SKM-1 treated with dmso at 0.1 percent for 144 hours (cell line): ENCODE measurements around the gene H2AZ2.
A peak's percentile ranks its signal among the peaks of the same experiment; 100 is the strongest.
"Not testable (repeated sequence)": the region's sequence is repeated elsewhere in the genome, so short reads cannot be mapped to it uniquely, and the experiment has no call there.

Experiments used
- DNase-seq: peaks from one replicate; lab custom pipeline; 2025; ENCODE audit not compliant: unreplicated experiment; lab: John Stamatoyannopoulos, UW

H2AZ2 gene

DNA sequence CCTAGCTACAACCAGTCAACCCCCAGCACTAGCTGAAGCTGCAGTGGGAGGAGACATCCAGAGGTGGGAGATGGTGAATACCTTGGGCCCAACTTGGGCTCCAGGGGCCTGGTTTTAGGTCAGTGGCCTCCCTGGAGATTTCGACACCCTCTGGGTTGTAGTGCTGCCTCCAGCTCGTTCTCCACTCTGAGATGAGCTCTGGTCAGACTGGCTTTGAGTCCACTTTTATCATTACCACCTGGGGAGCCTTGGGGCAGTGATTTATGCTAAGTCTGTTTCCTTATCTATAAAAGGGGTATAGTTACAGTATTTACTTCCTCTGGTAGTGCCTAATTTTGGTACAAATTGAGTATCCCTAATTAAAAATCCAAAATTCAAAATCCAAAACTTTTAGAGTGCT is 28.6 kb downstream of the H2AZ2 start:
- DNase-seq: no peak

GRCh38 chr7:44814919-44815318 is 33.0 kb downstream of the H2AZ2 start:
- no peak for DNase-seq

DNA sequence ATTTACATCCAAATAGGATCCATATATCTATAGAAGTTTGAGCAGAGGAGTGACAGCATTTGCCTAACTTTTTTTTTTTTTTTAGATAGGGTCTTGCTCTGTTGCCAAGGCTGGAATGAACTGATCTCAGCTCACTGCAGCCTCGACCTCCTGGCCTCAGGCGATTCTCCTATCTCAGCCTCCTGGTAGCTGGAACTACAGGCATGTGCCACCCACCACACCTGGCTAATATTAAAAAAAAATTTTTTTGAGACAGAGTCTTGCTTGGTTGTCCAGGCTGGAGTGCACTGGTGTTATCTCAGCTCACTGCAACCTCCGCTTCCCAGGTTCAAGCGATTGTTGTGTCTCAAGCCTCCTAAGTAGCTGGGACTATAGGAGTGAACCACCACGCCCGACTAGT is 36.3 kb downstream of the H2AZ2 start:
- DNase-seq: no peak

DNA sequence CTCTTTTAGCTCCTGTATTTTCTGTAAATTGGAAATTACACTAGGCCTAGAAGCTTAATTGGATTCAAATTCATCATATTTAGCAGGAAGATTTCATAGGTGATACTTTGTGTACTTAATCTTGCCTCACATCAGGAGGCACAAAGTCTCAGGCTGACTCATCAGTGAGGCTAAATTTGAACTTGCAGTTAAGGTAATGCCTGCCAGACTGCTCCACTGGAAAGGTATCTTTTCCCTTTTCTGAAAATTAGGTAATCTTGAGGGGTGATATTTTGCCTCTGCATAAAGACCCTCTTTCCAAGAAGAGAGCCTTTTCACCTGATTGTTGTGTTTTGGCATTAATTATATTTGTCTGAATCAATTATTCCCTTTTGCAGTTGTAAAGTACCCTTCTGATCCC is 36.8 kb downstream of the H2AZ2 start:
- DNase-seq: no peak

DNA sequence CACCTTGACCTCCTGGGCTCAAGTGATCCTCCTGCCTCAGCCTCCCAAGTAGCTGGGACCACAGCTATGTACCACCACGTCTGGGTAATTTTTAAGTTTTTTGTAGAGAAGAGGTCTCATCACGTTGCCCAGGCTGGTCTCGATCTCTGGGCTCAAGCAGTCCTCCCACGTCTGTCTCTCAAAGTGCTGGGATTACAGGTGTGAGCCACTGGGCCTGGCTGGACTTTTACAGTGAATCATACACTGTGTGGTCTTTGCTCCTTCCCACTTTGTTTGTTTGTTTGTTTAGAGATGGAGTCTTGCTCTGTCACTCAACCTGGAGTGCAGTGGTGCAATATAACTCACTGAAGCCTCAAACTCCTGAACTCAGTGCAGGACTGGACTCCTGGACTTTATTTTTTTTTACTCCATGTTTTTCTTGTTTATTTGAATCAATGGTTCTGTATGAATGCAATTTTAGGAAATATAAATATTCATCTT is 38.9 kb downstream of the H2AZ2 start:
- no peak for DNase-seq

DNA sequence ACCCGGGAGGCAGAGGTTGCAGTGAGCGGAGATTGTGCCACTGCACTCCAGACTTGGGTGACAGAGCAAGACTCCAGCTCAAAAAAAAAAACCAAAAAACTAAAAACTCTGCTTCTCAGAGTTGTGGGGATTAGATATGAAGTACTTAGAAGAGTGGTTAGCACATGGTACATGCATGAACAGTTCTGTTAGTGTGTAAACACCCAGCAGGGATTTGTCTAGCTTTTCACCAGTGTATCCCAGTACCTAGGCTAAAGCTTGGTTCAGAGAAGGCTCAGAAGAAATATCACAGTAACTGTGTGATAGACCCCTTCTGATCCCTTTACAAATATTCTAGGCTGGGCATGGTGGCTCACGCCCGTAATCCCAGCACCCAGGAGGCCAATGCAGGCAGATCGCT is 41.9 kb downstream of the H2AZ2 start:
- no peak for DNase-seq

DNA sequence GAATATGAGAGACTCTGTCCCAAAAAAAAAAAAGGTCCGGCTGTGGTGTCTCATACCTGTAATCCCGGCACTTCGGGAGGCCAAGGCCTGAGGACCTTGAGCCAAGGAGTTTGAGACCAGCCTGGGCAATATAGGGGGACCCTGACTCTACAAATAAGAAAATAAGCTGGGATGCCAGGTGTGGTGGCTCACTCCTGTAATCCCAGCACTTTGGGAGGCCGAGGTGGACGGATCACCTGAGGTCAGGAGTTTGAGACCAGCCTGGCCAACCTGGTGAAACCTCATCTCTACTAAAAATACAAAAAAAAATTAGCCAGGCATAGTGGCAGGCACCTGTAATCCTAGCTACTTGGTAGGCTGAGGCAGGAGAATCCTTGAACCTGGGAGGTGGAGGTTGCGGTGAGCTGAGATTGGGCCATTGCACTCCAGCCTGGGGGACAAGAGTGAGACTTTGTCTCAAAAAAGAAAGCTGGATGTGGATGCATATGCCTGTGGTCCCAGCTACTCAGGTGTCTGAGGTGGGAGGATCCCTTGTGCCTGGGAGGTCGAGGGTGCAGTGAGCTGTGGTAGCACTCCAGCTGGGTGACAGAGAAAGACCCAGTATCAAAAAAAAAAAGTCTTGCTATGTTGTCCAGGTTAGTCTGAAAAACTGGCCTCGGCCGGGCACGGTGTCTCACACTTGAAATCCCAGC is 43.9 kb downstream of the H2AZ2 start:
- not testable (repeated sequence) for DNase-seq

GRCh38 chr7:44802418-44803025 is 45.4 kb downstream of the H2AZ2 start:
- no peak for DNase-seq

GRCh38 chr7:44801890-44802289 is 46.0 kb downstream of the H2AZ2 start:
- DNase-seq: no peak

- DNase-seq: no peak
These were observed 47.9 kb downstream of the H2AZ2 start for GRCh38 chr7:44799939-44800338.

- no peak for DNase-seq
These were observed 49.1 kb downstream of the H2AZ2 start for GRCh38 chr7:44798649-44799305.

DNA sequence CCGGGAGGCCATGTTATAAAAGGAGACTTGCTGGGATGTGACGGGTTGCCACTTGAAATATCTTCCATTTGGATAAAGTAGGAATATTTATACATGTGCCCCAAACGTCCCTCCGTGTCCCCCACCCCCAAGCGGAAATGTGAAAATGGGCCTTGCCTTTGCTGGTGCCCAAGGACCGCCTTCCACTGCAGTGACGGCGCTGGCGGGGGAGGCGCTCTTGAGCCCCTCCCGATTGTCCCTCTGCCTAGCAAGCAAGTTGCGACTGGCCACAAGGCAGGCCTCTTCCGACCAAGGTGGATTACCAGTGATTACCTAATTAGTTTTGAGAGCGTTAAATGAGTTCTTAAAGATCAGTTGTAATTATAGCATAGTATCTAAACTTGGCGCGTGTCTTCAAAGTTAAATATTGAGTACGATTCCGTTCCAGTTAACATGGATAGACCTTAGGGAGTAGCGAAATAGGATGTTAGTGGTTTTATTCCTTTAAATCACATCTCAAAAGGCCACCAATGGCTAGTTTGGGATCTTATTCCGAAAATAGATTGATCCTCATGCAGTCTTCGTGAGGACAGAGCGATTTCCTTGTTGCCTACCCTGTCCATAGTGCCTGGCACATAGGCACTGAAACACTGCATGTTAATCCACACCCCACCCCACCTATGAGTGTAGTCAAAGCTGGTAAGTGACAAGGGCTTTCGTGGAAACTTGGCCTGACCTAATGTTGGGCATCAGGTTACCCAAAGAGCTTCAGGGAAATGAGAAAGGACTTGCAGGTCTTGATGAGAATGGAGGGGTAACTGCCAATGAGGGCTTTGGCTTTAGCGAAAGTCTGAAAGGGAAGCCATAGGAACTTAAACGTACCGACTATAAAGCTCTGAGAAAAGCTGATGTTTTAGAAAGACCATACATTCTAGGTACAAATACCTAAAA is 50.3 kb downstream of the H2AZ2 start:
- peak; percentile 91 for DNase-seq

DNA sequence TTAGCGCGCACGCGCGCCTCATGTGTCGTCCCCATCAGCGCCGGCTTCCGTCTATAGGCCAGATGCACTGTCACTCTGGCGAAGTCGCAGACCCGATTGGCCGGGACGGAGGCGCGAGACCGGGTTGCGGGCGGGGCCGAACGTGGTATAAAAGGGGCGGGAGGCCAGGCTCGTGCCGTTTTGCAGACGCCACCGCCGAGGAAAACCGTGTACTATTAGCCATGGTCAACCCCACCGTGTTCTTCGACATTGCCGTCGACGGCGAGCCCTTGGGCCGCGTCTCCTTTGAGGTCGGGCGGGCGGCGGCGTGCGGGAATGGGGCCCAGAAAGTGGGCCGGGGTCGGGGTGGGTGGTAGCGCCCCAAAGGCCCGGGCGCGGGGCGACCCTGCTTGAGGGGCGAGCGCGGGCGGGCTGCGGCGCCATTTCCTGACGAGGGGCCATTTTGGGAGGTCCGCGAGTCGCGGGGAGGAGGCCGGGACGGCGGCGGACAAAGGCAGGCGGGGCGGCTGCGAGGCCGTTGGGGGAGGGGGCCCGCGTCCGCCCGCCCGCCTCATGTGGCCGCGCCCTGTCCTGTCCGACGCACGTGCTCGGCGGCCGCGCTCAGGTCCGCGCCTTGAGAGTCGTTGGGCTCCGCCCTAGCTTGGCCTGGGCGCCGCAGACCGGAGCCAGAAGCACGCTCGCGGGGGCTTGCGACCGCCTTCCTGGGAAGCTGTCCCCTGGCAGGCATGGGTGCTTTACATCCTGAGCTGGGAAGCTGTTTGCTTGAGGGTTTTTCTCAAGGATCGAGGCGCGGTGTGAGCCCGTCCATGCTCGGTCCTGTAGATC is 51.2 kb downstream of the H2AZ2 start, which contains the start of gene PPIA:
Gene PPIA (plus strand): TSS at position 178 of the 825 bp plus-strand sequence. CDS start 44 bp downstream, at position 222.
- peak; percentile 96 for DNase-seq

DNA sequence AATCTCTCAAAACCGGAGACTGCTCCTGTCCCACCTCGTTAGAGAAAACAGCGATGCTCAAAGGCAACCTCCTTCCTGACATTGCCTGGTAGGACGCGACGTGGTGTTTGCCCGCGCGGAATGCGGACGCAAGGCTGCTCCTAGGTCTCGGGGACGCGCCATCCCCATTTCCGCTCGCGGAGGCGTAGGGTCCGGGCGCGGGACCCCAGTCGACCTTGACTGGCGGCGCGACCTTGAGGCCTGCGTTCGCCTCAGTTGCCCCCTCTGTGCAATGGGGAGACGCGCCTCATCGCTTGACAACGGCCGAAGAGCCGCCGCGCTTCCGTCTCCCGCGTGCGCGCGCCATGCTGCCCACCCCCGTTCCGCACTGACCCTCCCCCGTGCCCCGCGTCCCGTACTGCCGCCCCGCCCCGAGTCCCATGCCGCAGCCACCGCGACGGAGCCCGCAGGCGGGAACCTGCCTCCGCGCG is 51.8 kb downstream of the H2AZ2 start:
- DNase-seq: peak; percentile 68

GRCh38 chr7:44794331-44794730 is 53.6 kb downstream of the H2AZ2 start:
- DNase-seq: no peak

DNA sequence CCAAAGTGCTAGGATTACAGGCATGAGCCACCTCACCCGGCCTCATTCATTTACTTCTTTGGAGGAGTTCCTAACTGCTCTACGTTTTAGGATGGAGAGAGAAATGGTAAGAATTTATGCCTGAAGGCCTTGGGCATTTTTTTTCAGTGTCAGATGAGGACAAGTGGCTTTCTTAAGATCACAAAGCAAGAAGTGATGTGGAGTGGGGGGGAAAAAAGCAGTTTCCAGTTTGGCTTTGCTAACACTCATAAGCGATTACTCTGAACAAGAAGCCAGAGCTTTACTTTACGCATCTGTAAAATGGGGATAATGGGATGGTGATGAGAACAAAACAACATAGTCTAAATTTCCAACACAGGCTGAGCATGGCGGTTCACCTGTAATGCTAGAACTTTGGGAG is 54.0 kb downstream of the H2AZ2 start:
- no peak for DNase-seq

GRCh38 chr7:44791278-44792219 is 56.3 kb downstream of the H2AZ2 start:
- DNase-seq: no peak

DNA sequence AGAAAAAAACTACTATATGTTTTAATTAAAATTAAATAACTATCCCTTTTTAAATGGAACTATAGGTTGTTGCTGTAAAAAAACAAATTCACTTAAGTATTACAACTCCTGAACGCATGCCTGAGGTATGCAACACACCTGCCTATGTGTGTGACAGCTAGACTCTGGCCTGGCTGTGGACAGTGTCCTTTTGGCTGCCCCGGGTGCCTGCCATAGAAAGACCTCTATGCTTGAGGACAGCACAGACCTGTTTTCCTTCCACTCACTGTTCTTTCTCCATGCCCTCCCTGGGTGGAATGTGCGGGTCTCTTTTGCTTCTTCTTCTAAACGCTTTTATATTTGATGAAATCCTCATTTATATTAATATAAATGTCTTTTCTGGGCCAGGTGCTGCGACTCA is 57.9 kb downstream of the H2AZ2 start:
- DNase-seq: no peak

- DNase-seq: no peak
These were observed 60.1 kb downstream of the H2AZ2 start for GRCh38 chr7:44787762-44788161.
